ENCODE data around the gene ZFYVE19.

Gene ZFYVE19

DNA sequence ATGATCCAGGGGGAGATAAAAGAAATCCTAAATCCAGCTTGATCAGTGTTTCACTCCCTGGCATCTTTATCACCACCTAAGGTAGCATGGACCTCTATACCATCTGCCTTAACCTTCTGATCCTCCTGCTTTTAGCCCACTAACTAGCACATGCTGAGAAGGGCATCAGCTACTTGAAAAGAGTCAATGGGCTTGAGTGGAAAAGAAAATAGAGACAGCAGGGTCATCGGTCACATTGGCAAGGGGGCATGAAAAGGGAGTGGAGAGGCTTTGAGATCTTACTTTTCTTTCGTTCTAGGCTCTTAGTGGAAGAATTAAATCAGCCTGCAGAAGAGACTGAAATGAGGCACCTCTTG, 239 bp upstream of the ZFYVE19 start:
- no peaks in the 10 kb centered on the region for H3K27me3 ChIP-seq (ENCODE audit: low read depth, low read length)

DNA sequence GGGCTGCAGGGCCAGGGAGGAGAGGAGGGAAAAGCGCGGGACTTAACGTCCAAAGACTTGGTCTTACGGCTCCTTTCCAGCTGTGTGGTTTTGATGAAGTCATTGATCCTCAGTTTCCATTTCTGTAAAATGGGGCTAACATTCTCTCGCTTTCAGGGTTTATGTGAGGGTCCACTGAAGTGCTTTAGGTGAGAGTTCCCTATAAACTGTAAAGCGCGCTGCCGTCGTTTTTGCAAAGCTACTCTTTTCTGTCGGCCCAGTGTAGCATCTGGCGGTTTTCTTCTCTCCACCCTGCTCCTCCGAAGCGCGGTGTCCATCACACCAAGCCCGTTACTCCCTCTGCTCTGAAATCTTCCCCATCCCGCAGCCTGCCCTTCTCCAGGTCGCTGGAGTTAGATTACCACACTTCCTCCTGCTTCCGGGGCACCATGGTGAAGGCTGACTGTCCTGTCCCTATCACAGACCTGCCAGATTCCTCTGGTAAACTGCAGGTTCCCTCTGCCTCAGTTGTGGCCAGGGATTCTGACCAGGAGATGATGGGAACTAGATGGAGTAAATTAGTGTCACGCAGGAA, 1.1 kb downstream of the ZFYVE19 start:
- H3K36me3 ChIP-seq (replicated peaks; ENCODE audit: low read depth, low read length) = no peaks in the 10 kb centered on the region
- H4K20me1 ChIP-seq (ENCODE audit: insufficient read depth, low read length) = no peaks in the 10 kb centered on the region
- TF ChIP-seq, protein P1, sequence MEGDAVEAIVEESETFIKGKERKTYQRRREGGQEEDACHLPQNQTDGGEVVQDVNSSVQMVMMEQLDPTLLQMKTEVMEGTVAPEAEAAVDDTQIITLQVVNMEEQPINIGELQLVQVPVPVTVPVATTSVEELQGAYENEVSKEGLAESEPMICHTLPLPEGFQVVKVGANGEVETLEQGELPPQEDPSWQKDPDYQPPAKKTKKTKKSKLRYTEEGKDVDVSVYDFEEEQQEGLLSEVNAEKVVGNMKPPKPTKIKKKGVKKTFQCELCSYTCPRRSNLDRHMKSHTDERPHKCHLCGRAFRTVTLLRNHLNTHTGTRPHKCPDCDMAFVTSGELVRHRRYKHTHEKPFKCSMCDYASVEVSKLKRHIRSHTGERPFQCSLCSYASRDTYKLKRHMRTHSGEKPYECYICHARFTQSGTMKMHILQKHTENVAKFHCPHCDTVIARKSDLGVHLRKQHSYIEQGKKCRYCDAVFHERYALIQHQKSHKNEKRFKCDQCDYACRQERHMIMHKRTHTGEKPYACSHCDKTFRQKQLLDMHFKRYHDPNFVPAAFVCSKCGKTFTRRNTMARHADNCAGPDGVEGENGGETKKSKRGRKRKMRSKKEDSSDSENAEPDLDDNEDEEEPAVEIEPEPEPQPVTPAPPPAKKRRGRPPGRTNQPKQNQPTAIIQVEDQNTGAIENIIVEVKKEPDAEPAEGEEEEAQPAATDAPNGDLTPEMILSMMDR (IDR thresholded peaks at IDR 0.05; ENCODE audit: low read depth, low read length) = no peak
- H3K27me3 ChIP-seq (ENCODE audit: low read depth, low read length) = no peaks in the 10 kb centered on the region
- H3K27ac ChIP-seq (ENCODE audit: low read length) = no peak overlapping the region
- peak overlapping the region; percentile 83 for H3K4me3 ChIP-seq (ENCODE audit: low read length)
- H3K79me2 ChIP-seq (ENCODE audit: low read length) = peaks cover 10% of the 10 kb centered on the region
- no peaks in the 10 kb centered on the region for H3K9me3 ChIP-seq (ENCODE audit: insufficient read depth, low read length)
- peak overlapping the region; percentile 62 for H3K9ac ChIP-seq (ENCODE audit: low read length)
- peak overlapping the region; percentile 86 for H3K4me2 ChIP-seq (ENCODE audit: low read length)
- peak overlapping the region; percentile 48 for H2AFZ ChIP-seq (ENCODE audit: low read depth, low read length)
- peaks cover 12% of the 10 kb centered on the region for H3K4me1 ChIP-seq (ENCODE audit: low read length)

More for the DNA sequence above, 239 bp upstream of the ZFYVE19 start:
- Histone ChIP-seq H3K27ac (ENCODE audit: low read length) (peak overlapping the region; percentile 79), H3K4me3 (ENCODE audit: low read length) (peak overlapping the region; percentile 83), H4K20me1 (ENCODE audit: insufficient read depth, low read length) (no peaks in the 10 kb centered on the region), H3K4me2 (ENCODE audit: low read length) (peak overlapping the region; percentile 95), H3K9me3 (ENCODE audit: insufficient read depth, low read length) (no peaks in the 10 kb centered on the region), H3K9ac (ENCODE audit: low read length) (peak overlapping the region; percentile 94), H3K36me3 (replicated peaks; ENCODE audit: low read depth, low read length) (no peaks in the 10 kb centered on the region), H3K79me2 (ENCODE audit: low read length) (peaks cover 10% of the 10 kb centered on the region), H3K4me1 (ENCODE audit: low read length) (peaks cover 12% of the 10 kb centered on the region), H2AFZ (ENCODE audit: low read depth, low read length) (peak overlapping the region; percentile 93)
- TF ChIP-seq, protein P1 (IDR thresholded peaks at IDR 0.05; ENCODE audit: low read depth, low read length) = no peak
- no peak for TF ChIP-seq EZH2phosphoT487 (IDR thresholded peaks at IDR 0.05; ENCODE audit: low read depth)

DNA sequence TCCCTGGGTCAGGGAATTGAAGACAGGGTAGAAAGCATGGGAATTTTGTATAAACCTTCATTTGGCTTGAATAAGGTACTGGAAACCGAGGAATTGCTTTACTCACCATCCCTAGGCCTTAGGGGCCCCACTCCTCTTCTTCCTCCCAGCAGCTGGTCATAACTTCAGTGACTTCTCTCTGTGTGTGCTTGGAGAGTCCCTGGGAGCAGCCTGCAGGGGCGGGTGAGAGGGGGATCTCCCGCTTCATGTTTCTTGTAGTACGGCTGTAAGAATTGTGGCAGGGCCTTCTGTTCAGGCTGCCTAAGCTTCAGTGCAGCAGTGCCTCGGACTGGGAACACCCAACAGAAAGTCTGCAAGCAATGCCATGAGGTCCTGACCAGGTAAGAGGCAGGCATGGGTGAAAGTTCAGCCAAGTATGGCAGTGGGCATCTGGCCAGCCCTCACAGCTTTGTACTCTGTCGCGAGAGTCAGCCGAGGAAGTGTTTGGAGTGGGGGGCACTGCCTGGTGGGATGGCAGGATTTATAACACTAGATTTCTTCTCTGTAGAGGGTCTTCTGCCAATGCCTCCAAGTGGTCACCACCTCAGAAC, 2.1 kb downstream of the ZFYVE19 start:
- TF ChIP-seq, protein P1 (IDR thresholded peaks at IDR 0.05; ENCODE audit: low read depth, low read length) = no peak
- no peak for TF ChIP-seq EZH2phosphoT487 (IDR thresholded peaks at IDR 0.05; ENCODE audit: low read depth)
- no peak overlapping the region for H2AFZ ChIP-seq (ENCODE audit: low read depth, low read length)
- H3K4me3 ChIP-seq (ENCODE audit: low read length) = no peak overlapping the region
- no peak overlapping the region for H3K4me2 ChIP-seq (ENCODE audit: low read length)
- H4K20me1 ChIP-seq (ENCODE audit: insufficient read depth, low read length) = no peaks in the 10 kb centered on the region
- H3K79me2 ChIP-seq (ENCODE audit: low read length) = peaks cover 10% of the 10 kb centered on the region
- H3K9me3 ChIP-seq (ENCODE audit: insufficient read depth, low read length) = no peaks in the 10 kb centered on the region
- no peak overlapping the region for H3K9ac ChIP-seq (ENCODE audit: low read length)
- H3K4me1 ChIP-seq (ENCODE audit: low read length) = peaks cover 12% of the 10 kb centered on the region
- H3K27me3 ChIP-seq (ENCODE audit: low read depth, low read length) = no peaks in the 10 kb centered on the region
- H3K36me3 ChIP-seq (replicated peaks; ENCODE audit: low read depth, low read length) = no peaks in the 10 kb centered on the region
- no peak overlapping the region for H3K27ac ChIP-seq (ENCODE audit: low read length)

DNA sequence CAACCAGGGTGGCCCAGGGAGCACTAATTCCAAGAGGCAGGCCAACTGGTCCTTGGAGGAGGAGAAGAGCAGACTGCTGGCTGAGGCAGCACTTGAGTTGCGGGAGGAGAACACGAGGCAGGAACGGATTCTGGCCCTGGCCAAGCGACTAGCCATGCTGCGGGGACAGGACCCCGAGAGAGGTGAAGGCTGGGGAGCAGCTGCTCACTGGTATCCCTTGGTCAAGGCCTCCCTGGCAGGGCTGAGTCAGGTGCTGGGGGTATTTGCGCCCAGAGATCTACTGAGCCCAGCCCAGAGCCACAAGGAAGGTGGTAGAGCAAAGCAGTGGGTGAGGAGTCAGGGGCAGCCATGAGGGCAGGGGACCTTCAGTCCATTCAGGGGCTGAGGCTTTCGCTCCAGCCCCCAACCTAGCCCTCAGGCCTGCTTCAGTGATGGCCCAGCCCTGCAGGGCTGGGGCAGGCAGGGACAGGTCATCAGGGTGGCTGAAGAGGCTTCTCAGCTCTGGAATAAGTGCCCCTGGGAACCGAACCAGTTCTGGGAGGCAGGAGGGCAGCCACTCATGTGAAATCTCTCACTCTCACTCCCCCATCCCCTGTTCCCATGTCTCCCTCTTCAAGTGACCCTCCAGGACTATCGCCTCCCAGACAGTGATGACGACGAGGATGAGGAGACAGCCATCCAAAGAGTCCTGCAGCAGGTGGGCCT, 6.0 kb downstream of the ZFYVE19 start:
- TF ChIP-seq, protein P1 (IDR thresholded peaks at IDR 0.05; ENCODE audit: low read depth, low read length) = no peak
- no peak for TF ChIP-seq EZH2phosphoT487 (IDR thresholded peaks at IDR 0.05; ENCODE audit: low read depth)
- H3K36me3 ChIP-seq (replicated peaks; ENCODE audit: low read depth, low read length) = no peaks in the 10 kb centered on the region
- no peaks in the 10 kb centered on the region for H3K9me3 ChIP-seq (ENCODE audit: insufficient read depth, low read length)
- no peaks in the 10 kb centered on the region for H3K79me2 ChIP-seq (ENCODE audit: low read length)
- no peak overlapping the region for H3K9ac ChIP-seq (ENCODE audit: low read length)
- no peak overlapping the region for H2AFZ ChIP-seq (ENCODE audit: low read depth, low read length)
- H3K27me3 ChIP-seq (ENCODE audit: low read depth, low read length) = no peaks in the 10 kb centered on the region
- no peak overlapping the region for H3K4me2 ChIP-seq (ENCODE audit: low read length)
- H3K4me1 ChIP-seq (ENCODE audit: low read length) = peaks cover 10% of the 10 kb centered on the region
- no peak overlapping the region for H3K4me3 ChIP-seq (ENCODE audit: low read length)
- no peaks in the 10 kb centered on the region for H4K20me1 ChIP-seq (ENCODE audit: insufficient read depth, low read length)
- no peak overlapping the region for H3K27ac ChIP-seq (ENCODE audit: low read length)

Data from OCI-LY3 (cell line).